HepG2 (cell line): ENCODE data around the gene TMEM150C. TPM values are rescaled to one million over a fixed set of nuclear protein-coding genes. Genes with fewer than 3 reads are reported as not detected.

ENCODE experiments used
- ATAC-seq: fragments of 200-7000 bp; cut with Tn5 transposase; 3 replicates; pipeline ENCODE4 v1.9.1; 2020; ENCODE audit warnings: mild to moderate bottlenecking, moderate library complexity
- BruUV-seq: library from RNA; stranded (reverse); fragments of 400-500 nt; replicated peaks from 2 replicates; lab custom pipeline; 2021; lab: Mats Ljungman, UMichigan
- CTCF ChIA-PET: fragments of 300-600 bp; formaldehyde crosslinking; extraction: SDS; loops from one replicate; lab custom pipeline; 2021; ENCODE audit warnings: low total read pairs, inconsistent platforms, low intra/inter-chr PET ratio; lab: Yijun Ruan, JAX
- POLR2A ChIA-PET: fragments of 350-600 bp; sonication (Branson Sonifier 250); formaldehyde crosslinking; loops from one replicate; lab custom pipeline; 2020; ENCODE audit warnings: antibody characterized with exemption, inconsistent platforms; lab: Yijun Ruan, JAX
- DNase-seq: peaks from one replicate; pipeline ENCODE4 v3.0.0-alpha.2; 2015; ENCODE audit warnings: low spot score
- FAIRE-seq: peaks from 3 replicates; lab custom pipeline; 2011; peaks lifted over from hg19 to GRCh38; lab: Jason Lieb, UNC
- H2AFZ ChIP-seq: one replicate; pipeline ENCODE4 v1.6.1; 2011; ENCODE audit warnings: low read length, inconsistent platforms
- H3K27ac ChIP-seq: fragments of 300-600 bp; 3 replicates; pipeline ENCODE4 v1.8.0; 2011; ENCODE audit warnings: mixed run types, mild to moderate bottlenecking, mixed read lengths, low read length, inconsistent platforms; ENCODE audit not compliant: insufficient read depth; ENCODE audit errors: extremely low read length
- H3K27me3 ChIP-seq, 2 experiments: fragments of 200-600 bp in 1 of 2; 2 replicates in 1 of 2; 3 replicates in 1 of 2; pipeline versions ENCODE4 v1.6.0 to v1.8.0; 2011; ENCODE audit warnings: low read length in 2 of 2, mild to moderate bottlenecking in 2 of 2, moderate library complexity in 2 of 2, inconsistent platforms in 1 of 2; ENCODE audit not compliant: insufficient read depth in 2 of 2, control insufficient read depth in 1 of 2
- H3K36me3 ChIP-seq, 2 experiments: fragments of 200-600 bp in 1 of 2; replicated peaks in 1 of 2; 2 replicates in 1 of 2; 3 replicates in 1 of 2; pipeline versions ENCODE4 v1.5.1 to v1.8.0; 2011; ENCODE audit warnings: low read length in 2 of 2, inconsistent platforms in 1 of 2; ENCODE audit not compliant: insufficient read depth in 2 of 2, control insufficient read depth in 1 of 2
- H3K4me1 ChIP-seq: 2 replicates; pipeline ENCODE4 v1.5.1; 2012; ENCODE audit warnings: low read length, inconsistent platforms; ENCODE audit not compliant: insufficient read depth
- H3K4me2 ChIP-seq: 2 replicates; pipeline ENCODE4 v1.6.0; 2011; ENCODE audit warnings: low read depth, low read length, inconsistent platforms
- H3K4me3 ChIP-seq, 3 experiments: fragments of 200-600 bp in 1 of 3; sonication (generic), shearing (Covaris generic) in 1 of 3; replicated peaks in 1 of 3; 2 replicates each; pipeline ENCODE4 v1.5.1; 2011 to 2016; ENCODE audit warnings: low read length in 3 of 3, inconsistent platforms in 2 of 3, low read depth in 2 of 3, mild to moderate bottlenecking in 2 of 3, control low read depth in 1 of 3, mixed read lengths in 1 of 3; ENCODE audit not compliant: insufficient read depth in 1 of 3
- H3K79me2 ChIP-seq: one replicate; pipeline ENCODE4 v1.6.1; 2011; ENCODE audit warnings: low read length, inconsistent platforms; ENCODE audit not compliant: insufficient read depth
- H3K9ac ChIP-seq: 2 replicates; pipeline ENCODE4 v1.6.0; 2011; ENCODE audit warnings: mild to moderate bottlenecking, low read depth, low read length, inconsistent platforms; ENCODE audit not compliant: insufficient read depth
- H3K9me3 ChIP-seq: 2 replicates; pipeline ENCODE4 v1.5.1; 2012; ENCODE audit warnings: mild to moderate bottlenecking, low read length
- H4K20me1 ChIP-seq: 2 replicates; pipeline ENCODE4 v1.6.0; 2011; ENCODE audit warnings: inconsistent platforms, mild to moderate bottlenecking, low read length, moderate library complexity; ENCODE audit not compliant: insufficient read depth
- CHD2 ChIP-seq: IDR thresholded peaks from 2 replicates; pipeline ENCODE4 v1.6.1; 2011; ENCODE audit warnings: low read depth, low read length, improper control_type of control experiment
- HNRNPLL ChIP-seq: fragments of 200-400 bp; formaldehyde crosslinking; IDR thresholded peaks from 2 replicates; pipeline ENCODE4 v1.6.1; 2017; ENCODE audit warnings: mild to moderate bottlenecking, low read depth, low read length; ENCODE audit not compliant: poor library complexity, severe bottlenecking
- JUN ChIP-seq: sonication (generic); formaldehyde crosslinking; IDR thresholded peaks from 2 replicates; pipeline ENCODE4 v1.4.0; 2020; ENCODE audit warnings: mild to moderate bottlenecking, missing genetic modification reagents
- NFE2L1 ChIP-seq: sonication (generic); formaldehyde crosslinking; IDR thresholded peaks from 2 replicates; pipeline ENCODE4 v1.4.0; 2020; ENCODE audit warnings: missing genetic modification reagents, mild to moderate bottlenecking, borderline replicate concordance
- U2AF2 ChIP-seq: fragments of 200-400 bp; formaldehyde crosslinking; IDR thresholded peaks from 2 replicates; pipeline ENCODE4 v1.6.1; 2017; ENCODE audit warnings: low read depth, mild to moderate bottlenecking, low read length
- ZMYM3 ChIP-seq: sonication (generic); formaldehyde crosslinking; IDR thresholded peaks from 2 replicates; pipeline ENCODE4 v1.5.1; 2020; ENCODE audit warnings: mild to moderate bottlenecking, missing genetic modification reagents
- ZNF569 ChIP-seq: sonication (generic); formaldehyde crosslinking; IDR thresholded peaks from 2 replicates; pipeline ENCODE4 v1.5.0; 2020; ENCODE audit warnings: mild to moderate bottlenecking, missing genetic modification reagents, moderate library complexity, borderline replicate concordance
- ZNF737 ChIP-seq: sonication (generic); formaldehyde crosslinking; IDR thresholded peaks from 2 replicates; pipeline ENCODE4 v1.5.0; 2020; ENCODE audit warnings: missing genetic modification reagents, mild to moderate bottlenecking, borderline replicate concordance
- WGBS: methylation state at CpG from one replicate; pipeline ENCODE4 v1.1.6; 2017; ENCODE audit warnings: low lambda C conversion rate; 5-methylcytosine and 5-hydroxymethylcytosine counted together
- in situ Hi-C: cut with HindIII; loops from 2 replicates; pipeline ENCODE4 v1.10.0; 2017; ENCODE audit warnings: low pct_unique_long_range_greater_than_20kb; ENCODE audit not compliant: extremely low pct_ligation_motif_present
- intact Hi-C: fragments of 100-400 bp; cut with micrococcal nuclease; formaldehyde crosslinking; loops from one replicate; pipeline ENCODE4 v1.10.0; 2022; ENCODE audit not compliant: unreplicated experiment
- polyA plus RNA-seq, 8 experiments: library from polyadenylated mRNA; depleted of rRNA in 3 of 8; stranded (reverse) in 7 of 8; unstranded in 1 of 8; fragments of >200 nt; fragmentation: Illumina TruSeq in 4 of 8; extraction: Trizol in 4 of 8; gene quantifications; 2 replicates each; pipeline versions ENCODE4 v1.2.1 to v1.2.3, GENCODE V29; 2011 to 2016; ENCODE audit warnings: low read depth in 4 of 8, missing spikeins in 1 of 8, mixed read lengths in 1 of 8; ENCODE audit not compliant: insufficient read depth in 1 of 8
- total RNA-seq, 5 experiments: library from RNA; depleted of rRNA; stranded (reverse); fragments of >200 nt; fragmentation: Illumina TruSeq; extraction: Trizol; gene quantifications; 2 replicates each; pipeline ENCODE4 v1.2.3, GENCODE V29; 2016; ENCODE audit warnings: low read depth in 1 of 5
- TF ChIP-seq, protein P1 (sequence below): fragments of 450-650 bp; IDR thresholded peaks from 2 replicates; pipeline ENCODE4 v1.6.1; 2016
- TF ChIP-seq, protein P2 (sequence below): sonication (generic); formaldehyde crosslinking; IDR thresholded peaks from 2 replicates; pipeline ENCODE4 v1.5.0; 2020; ENCODE audit warnings: missing genetic modification reagents, mild to moderate bottlenecking, borderline replicate concordance
- TF ChIP-seq, protein P3 (sequence below): sonication (generic); formaldehyde crosslinking; IDR thresholded peaks from one replicate; pipeline ENCODE4 v1.5.1; 2020; ENCODE audit warnings: mild to moderate bottlenecking, missing genetic modification reagents; ENCODE audit errors: not compliant biosample characterization

Gene TMEM150C
- total and polyA plus RNA-seq, 2 of the 13 experiments (the other 11 are each of a cell fraction or from before 2014, with no cell fraction given): 0.33 to 0.42 TPM

DNA sequence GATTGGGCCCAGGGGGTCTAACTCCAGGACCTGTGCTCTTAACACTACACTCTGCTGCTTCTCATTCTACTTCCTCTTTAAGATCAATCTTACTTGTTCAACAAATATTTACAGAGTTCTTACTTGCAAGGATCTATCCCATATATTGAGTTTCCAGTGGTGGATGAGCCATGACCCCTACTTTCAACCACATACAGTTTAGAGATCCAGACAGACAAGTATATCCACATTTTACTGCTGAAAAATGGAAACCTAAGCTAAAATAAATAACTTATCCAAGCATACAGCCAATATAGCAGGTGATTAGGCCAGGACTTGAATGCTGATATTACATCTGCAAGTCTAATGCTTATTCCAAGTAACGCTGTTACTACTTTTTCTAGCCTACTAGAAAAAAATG is 18.7 kb downstream of the TMEM150C start:
- H4K20me1 ChIP-seq: no peaks in the 10 kb centered on the region
- no peaks in the 10 kb centered on the region for H3K79me2 ChIP-seq
- ATAC-seq (no peak), DNase-seq (no peak), FAIRE-seq (no peak)
- peaks cover 6% of the 10 kb centered on the region; the same call in 1 of the 2 replicates for H3K4me1 ChIP-seq
- no peak overlapping the region for H3K4me3 ChIP-seq
- H2AFZ ChIP-seq: no peak overlapping the region
- ChIA-PET CTCF (no interaction called here), POLR2A (no interaction called here)
- WGBS: 97% methylated on average over 1 of the region's 1 CpG
- no peaks in the 10 kb centered on the region for H3K27me3 ChIP-seq
- H3K36me3 ChIP-seq: no peaks in the 10 kb centered on the region
- H3K9ac ChIP-seq: no peak overlapping the region
- in situ Hi-C loops: no loop called here
- H3K27ac ChIP-seq: no peak overlapping the region
- H3K4me2 ChIP-seq: no peak overlapping the region
- intact Hi-C loops: no loop called here
- H3K9me3 ChIP-seq: no peaks in the 10 kb centered on the region
- BruUV-seq: no TSS peak
- TF ChIP-seq HNRNPLL (no peak), JUN (CRISPR knock-in tag) (no peak), ZNF569 (CRISPR knock-in tag) (no peak), U2AF2 (no peak), ZMYM3 (CRISPR knock-in tag) (no peak), ZNF737 (CRISPR knock-in tag) (no peak), CHD2 (no peak), NFE2L1 (no peak)
- TF ChIP-seq, protein P1, sequence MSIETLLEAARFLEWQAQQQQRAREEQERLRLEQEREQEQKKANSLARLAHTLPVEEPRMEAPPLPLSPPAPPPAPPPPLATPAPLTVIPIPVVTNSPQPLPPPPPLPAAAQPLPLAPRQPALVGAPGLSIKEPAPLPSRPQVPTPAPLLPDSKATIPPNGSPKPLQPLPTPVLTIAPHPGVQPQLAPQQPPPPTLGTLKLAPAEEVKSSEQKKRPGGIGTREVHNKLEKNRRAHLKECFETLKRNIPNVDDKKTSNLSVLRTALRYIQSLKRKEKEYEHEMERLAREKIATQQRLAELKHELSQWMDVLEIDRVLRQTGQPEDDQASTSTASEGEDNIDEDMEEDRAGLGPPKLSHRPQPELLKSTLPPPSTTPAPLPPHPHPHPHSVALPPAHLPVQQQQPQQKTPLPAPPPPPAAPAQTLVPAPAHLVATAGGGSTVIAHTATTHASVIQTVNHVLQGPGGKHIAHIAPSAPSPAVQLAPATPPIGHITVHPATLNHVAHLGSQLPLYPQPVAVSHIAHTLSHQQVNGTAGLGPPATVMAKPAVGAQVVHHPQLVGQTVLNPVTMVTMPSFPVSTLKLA: no peak
- TF ChIP-seq, protein P2, sequence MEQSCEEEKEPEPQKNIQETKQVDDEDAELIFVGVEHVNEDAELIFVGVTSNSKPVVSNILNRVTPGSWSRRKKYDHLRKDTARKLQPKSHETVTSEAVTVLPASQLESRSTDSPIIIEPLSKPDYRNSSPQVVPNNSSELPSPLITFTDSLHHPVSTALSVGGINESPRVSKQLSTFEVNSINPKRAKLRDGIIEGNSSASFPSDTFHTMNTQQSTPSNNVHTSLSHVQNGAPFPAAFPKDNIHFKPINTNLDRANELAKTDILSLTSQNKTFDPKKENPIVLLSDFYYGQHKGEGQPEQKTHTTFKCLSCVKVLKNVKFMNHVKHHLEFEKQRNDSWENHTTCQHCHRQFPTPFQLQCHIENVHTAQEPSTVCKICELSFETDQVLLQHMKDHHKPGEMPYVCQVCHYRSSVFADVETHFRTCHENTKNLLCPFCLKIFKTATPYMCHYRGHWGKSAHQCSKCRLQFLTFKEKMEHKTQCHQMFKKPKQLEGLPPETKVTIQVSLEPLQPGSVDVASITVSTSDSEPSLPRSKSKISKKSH (CRISPR knock-in tag): no peak
- TF ChIP-seq, protein P3, sequence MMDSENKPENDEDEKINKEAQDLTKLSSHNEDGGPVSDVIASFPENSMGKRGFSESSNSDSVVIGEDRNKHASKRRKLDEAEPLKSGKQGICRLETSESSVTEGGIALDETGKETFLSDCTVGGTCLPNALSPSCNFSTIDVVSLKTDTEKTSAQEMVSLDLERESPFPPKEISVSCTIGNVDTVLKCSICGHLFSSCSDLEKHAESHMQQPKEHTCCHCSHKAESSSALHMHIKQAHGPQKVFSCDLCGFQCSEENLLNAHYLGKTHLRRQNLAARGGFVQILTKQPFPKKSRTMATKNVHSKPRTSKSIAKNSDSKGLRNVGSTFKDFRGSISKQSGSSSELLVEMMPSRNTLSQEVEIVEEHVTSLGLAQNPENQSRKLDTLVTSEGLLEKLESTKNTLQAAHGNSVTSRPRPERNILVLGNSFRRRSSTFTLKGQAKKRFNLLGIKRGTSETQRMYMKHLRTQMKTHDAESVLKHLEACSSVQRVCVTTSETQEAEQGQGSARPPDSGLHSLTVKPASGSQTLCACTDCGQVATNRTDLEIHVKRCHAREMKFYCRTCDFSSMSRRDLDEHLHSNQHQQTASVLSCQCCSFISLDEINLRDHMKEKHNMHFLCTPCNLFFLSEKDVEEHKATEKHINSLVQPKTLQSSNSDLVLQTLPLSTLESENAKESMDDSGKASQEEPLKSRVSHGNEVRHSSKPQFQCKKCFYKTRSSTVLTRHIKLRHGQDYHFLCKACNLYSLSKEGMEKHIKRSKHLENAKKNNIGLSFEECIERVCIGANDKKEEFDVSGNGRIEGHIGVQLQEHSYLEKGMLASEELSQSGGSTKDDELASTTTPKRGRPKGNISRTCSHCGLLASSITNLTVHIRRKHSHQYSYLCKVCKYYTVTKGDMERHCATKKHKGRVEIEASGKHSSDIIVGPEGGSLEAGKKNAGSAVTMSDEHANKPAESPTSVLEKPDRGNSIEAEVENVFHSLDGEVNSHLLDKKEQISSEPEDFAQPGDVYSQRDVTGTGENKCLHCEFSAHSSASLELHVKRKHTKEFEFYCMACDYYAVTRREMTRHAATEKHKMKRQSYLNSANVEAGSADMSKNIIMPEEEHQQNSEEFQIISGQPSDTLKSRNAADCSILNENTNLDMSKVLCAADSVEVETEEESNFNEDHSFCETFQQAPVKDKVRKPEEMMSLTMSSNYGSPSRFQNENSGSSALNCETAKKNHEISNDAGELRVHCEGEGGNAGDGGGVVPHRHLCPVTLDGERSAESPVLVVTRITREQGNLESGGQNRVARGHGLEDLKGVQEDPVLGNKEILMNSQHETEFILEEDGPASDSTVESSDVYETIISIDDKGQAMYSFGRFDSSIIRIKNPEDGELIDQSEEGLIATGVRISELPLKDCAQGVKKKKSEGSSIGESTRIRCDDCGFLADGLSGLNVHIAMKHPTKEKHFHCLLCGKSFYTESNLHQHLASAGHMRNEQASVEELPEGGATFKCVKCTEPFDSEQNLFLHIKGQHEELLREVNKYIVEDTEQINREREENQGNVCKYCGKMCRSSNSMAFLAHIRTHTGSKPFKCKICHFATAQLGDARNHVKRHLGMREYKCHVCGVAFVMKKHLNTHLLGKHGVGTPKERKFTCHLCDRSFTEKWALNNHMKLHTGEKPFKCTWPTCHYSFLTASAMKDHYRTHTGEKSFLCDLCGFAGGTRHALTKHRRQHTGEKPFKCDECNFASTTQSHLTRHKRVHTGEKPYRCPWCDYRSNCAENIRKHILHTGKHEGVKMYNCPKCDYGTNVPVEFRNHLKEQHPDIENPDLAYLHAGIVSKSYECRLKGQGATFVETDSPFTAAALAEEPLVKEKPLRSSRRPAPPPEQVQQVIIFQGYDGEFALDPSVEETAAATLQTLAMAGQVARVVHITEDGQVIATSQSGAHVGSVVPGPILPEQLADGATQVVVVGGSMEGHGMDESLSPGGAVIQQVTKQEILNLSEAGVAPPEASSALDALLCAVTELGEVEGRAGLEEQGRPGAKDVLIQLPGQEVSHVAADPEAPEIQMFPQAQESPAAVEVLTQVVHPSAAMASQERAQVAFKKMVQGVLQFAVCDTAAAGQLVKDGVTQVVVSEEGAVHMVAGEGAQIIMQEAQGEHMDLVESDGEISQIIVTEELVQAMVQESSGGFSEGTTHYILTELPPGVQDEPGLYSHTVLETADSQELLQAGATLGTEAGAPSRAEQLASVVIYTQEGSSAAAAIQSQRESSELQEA (CRISPR knock-in tag): no peak
